ENCODE measurements around the gene VPS50.

GRCh38 chr7:93194386-93194785, 37.8 kb upstream of the VPS50 start:
- TF ChIP-seq GATA2 (IDR thresholded peaks at IDR 0.05; ENCODE audit: low read depth, low read length), result no peak
- no peak for TF ChIP-seq GATA3 (IDR thresholded peaks at IDR 0.05; ENCODE audit: low read depth, low read length)

Data from SH-SY5Y (cell line).